HepG2 (cell line): ENCODE measurements around the gene PLCG2. TPM values are rescaled to one million over a fixed set of nuclear protein-coding genes. Genes with fewer than 3 reads are reported as not detected.
A peak's percentile ranks its signal among the peaks of the same experiment; 100 is the strongest.

Experiments
- CSRNP2 ChIP-seq: sonication (generic); formaldehyde crosslinking; conservative IDR thresholded peaks from 2 replicates; pipeline ENCODE4 v1.8.0; 2022; ENCODE audit warnings: low read depth, missing genetic modification reagents
- EEA1 ChIP-seq: sonication (generic); formaldehyde crosslinking; IDR thresholded peaks from 2 replicates; pipeline ENCODE4 v1.5.1; 2020; ENCODE audit warnings: mild to moderate bottlenecking, missing genetic modification reagents, borderline replicate concordance
- FOXP1 ChIP-seq, 2 experiments: fragments of 450-650 bp in 1 of 2; IDR thresholded peaks; 2 replicates each; pipeline ENCODE4 v1.6.1; 2017 to 2018; ENCODE audit warnings: antibody characterized with exemption in 1 of 2
- IKZF5 ChIP-seq: IDR thresholded peaks from 2 replicates; pipeline ENCODE4 v1.6.1; 2018; ENCODE audit warnings: missing genetic modification reagents, mild to moderate bottlenecking, missing compliant biosample characterization
- JARID2 ChIP-seq: sonication (generic); formaldehyde crosslinking; IDR thresholded peaks from 2 replicates; pipeline ENCODE4 v1.8.1; 2023; ENCODE audit warnings: missing genetic modification reagents, inconsistent platforms; ENCODE audit not compliant: insufficient replicate concordance
- KDM2A ChIP-seq: sonication (generic); formaldehyde crosslinking; IDR thresholded peaks from 2 replicates; pipeline ENCODE4 v1.4.0; 2020; ENCODE audit warnings: low read depth, missing genetic modification reagents, borderline replicate concordance
- KLF16 ChIP-seq, 2 experiments: sonication (generic) in 1 of 2; formaldehyde crosslinking in 1 of 2; IDR thresholded peaks; 2 replicates each; pipeline versions ENCODE4 v1.6.1 to v1.8.0; 2016 to 2023; ENCODE audit warnings: missing genetic modification reagents in 2 of 2, missing compliant biosample characterization in 1 of 2
- MAFG ChIP-seq: sonication (generic); formaldehyde crosslinking; IDR thresholded peaks from 2 replicates; pipeline ENCODE4 v1.5.1; 2020; ENCODE audit warnings: mild to moderate bottlenecking, missing genetic modification reagents
- MAFK ChIP-seq, 2 experiments: IDR thresholded peaks in 1 of 2; conservative IDR thresholded peaks in 1 of 2; 2 replicates each; pipeline ENCODE4 v1.6.1; 2011; ENCODE audit warnings: improper control_type of control experiment in 2 of 2, low read length in 2 of 2
- MED1 ChIP-seq: sonication (generic); formaldehyde crosslinking; IDR thresholded peaks from 2 replicates; pipeline ENCODE4 v1.4.0; 2020; ENCODE audit warnings: missing genetic modification reagents
- MTF1 ChIP-seq: sonication (generic); formaldehyde crosslinking; IDR thresholded peaks from 2 replicates; pipeline ENCODE4 v1.5.0; 2020; ENCODE audit warnings: missing genetic modification reagents
- MXD3 ChIP-seq: IDR thresholded peaks from 2 replicates; pipeline ENCODE4 v1.6.1; 2016; ENCODE audit warnings: mild to moderate bottlenecking, missing biosample characterization, missing genetic modification reagents
- NAIF1 ChIP-seq: sonication (generic); formaldehyde crosslinking; IDR thresholded peaks from 2 replicates; pipeline ENCODE4 v1.5.0; 2020; ENCODE audit warnings: mild to moderate bottlenecking, missing genetic modification reagents, borderline replicate concordance
- PCBP1 ChIP-seq: fragments of 200-400 bp; formaldehyde crosslinking; IDR thresholded peaks from 2 replicates; pipeline ENCODE4 v1.6.1; 2017; ENCODE audit warnings: mild to moderate bottlenecking, low read depth, low read length, borderline replicate concordance
- RXRA ChIP-seq: sonication (generic); formaldehyde crosslinking; IDR thresholded peaks from 2 replicates; pipeline ENCODE4 v1.5.1; 2020; ENCODE audit warnings: missing genetic modification reagents
- SMC3 ChIP-seq: IDR thresholded peaks from 2 replicates; pipeline ENCODE4 v1.6.1; 2011; ENCODE audit warnings: low read length, improper control_type of control experiment
- SRSF4 ChIP-seq: fragments of 200-400 bp; formaldehyde crosslinking; IDR thresholded peaks from one replicate; pipeline ENCODE4 v1.6.1; 2018; ENCODE audit warnings: mild to moderate bottlenecking, low read depth, low read length, moderate library complexity; ENCODE audit not compliant: poor library complexity, severe bottlenecking
- TOPORS ChIP-seq: sonication (generic); formaldehyde crosslinking; IDR thresholded peaks from 2 replicates; pipeline ENCODE4 v1.8.0; 2023; ENCODE audit warnings: mild to moderate bottlenecking, missing genetic modification reagents
- WIZ ChIP-seq: sonication (generic); formaldehyde crosslinking; IDR thresholded peaks from 2 replicates; pipeline ENCODE4 v1.5.1; 2020; ENCODE audit warnings: mild to moderate bottlenecking, missing genetic modification reagents
- ZBTB21 ChIP-seq: sonication (generic); formaldehyde crosslinking; IDR thresholded peaks from 2 replicates; pipeline ENCODE4 v1.4.0; 2020; ENCODE audit warnings: missing genetic modification reagents
- ZBTB33 ChIP-seq: sonication (generic); formaldehyde crosslinking; IDR thresholded peaks from 2 replicates; pipeline ENCODE4 v1.4.0; 2020; ENCODE audit warnings: missing genetic modification reagents
- ZFP37 ChIP-seq: sonication (generic); formaldehyde crosslinking; IDR thresholded peaks from 2 replicates; pipeline ENCODE4 v1.4.0; 2020; ENCODE audit warnings: missing genetic modification reagents, borderline replicate concordance
- ZNF235 ChIP-seq: sonication (generic); formaldehyde crosslinking; IDR thresholded peaks from 2 replicates; pipeline ENCODE4 v1.8.1; 2023; ENCODE audit warnings: mild to moderate bottlenecking, missing genetic modification reagents, borderline replicate concordance
- ZNF772 ChIP-seq: sonication (generic); formaldehyde crosslinking; IDR thresholded peaks from 2 replicates; pipeline ENCODE4 v1.5.0; 2020; ENCODE audit warnings: mild to moderate bottlenecking, missing genetic modification reagents
- ZNF816 ChIP-seq: sonication (generic); formaldehyde crosslinking; IDR thresholded peaks from 2 replicates; pipeline ENCODE4 v1.8.0; 2022; ENCODE audit warnings: missing genetic modification reagents, mild to moderate bottlenecking, borderline replicate concordance
- polyA plus RNA-seq, 8 experiments: library from polyadenylated mRNA; depleted of rRNA in 3 of 8; stranded (reverse) in 7 of 8; unstranded in 1 of 8; fragments of >200 nt; fragmentation: Illumina TruSeq in 4 of 8; extraction: Trizol in 4 of 8; gene quantifications; 2 replicates each; pipeline versions ENCODE4 v1.2.1 to v1.2.3, GENCODE V29; 2011 to 2016; ENCODE audit warnings: low read depth in 4 of 8, missing spikeins in 1 of 8, mixed read lengths in 1 of 8; ENCODE audit not compliant: insufficient read depth in 1 of 8
- total RNA-seq, 5 experiments: library from RNA; depleted of rRNA; stranded (reverse); fragments of >200 nt; fragmentation: Illumina TruSeq; extraction: Trizol; gene quantifications; 2 replicates each; pipeline ENCODE4 v1.2.3, GENCODE V29; 2016; ENCODE audit warnings: low read depth in 1 of 5

Gene PLCG2
- total and polyA plus RNA-seq, 2 of the 13 experiments (the other 11 are each of a cell fraction or from before 2014, with no cell fraction given): 0.13 to 0.18 TPM

- no peak for TF ChIP-seq ZBTB21
- TF ChIP-seq MXD3 (CRISPR knock-in tag): no peak
- peak; percentile 87 for TF ChIP-seq IKZF5 (CRISPR knock-in tag)
- peak; percentile 82 for TF ChIP-seq MED1 (CRISPR knock-in tag)
- no peak for TF ChIP-seq NAIF1 (CRISPR knock-in tag)
- no peak for TF ChIP-seq KDM2A
- TF ChIP-seq RXRA: 0 out of 2 replicates have a peak, but pooled peaks have one; percentile 41
- TF ChIP-seq SRSF4: no peak
- peak in 1 of 2 experiments; percentile 90; a peak in 2 of 4 replicates for TF ChIP-seq KLF16 (CRISPR knock-in tag; IDR thresholded peaks at IDR 0.05)
- no peak for TF ChIP-seq ZFP37 (CRISPR knock-in tag)
- no peak for TF ChIP-seq PCBP1
- no peak for TF ChIP-seq WIZ
- TF ChIP-seq TOPORS (CRISPR knock-in tag): no peak
- no peak for TF ChIP-seq SMC3
- TF ChIP-seq ZNF816: peak; percentile 91; the same call in 1 of the 2 replicates
- TF ChIP-seq MAFG: no peak
- TF ChIP-seq MTF1 (CRISPR knock-in tag): no peak
- TF ChIP-seq JARID2 (CRISPR knock-in tag): no peak
- TF ChIP-seq EEA1: no peak
- TF ChIP-seq MAFK (conservative IDR thresholded peaks at IDR 0.05 in 1 of 2, IDR thresholded peaks at IDR 0.05 in 1 of 2; ENCODE audit: low read length in 2 of 2): peak in 1 of 2 experiments; percentile 37; a peak in 1 of 4 replicates
- TF ChIP-seq CSRNP2 (CRISPR knock-in tag): no peak
- TF ChIP-seq ZNF772: no peak; the same call in 1 of the 2 replicates
- TF ChIP-seq ZNF235 (CRISPR knock-in tag): no peak
- no peak for TF ChIP-seq ZBTB33 (CRISPR knock-in tag)
- peak; percentile 95 for TF ChIP-seq FOXP1 (IDR thresholded peaks at IDR 0.05)
- peak; percentile 99 for TF ChIP-seq FOXP1 (CRISPR knock-in tag; IDR thresholded peaks at IDR 0.05)
Observed at GRCh38 chr16:81767987-81768592, 11.0 kb upstream of the PLCG2 start (continued).
